SK-N-SH (cell line): ENCODE results near the gene ADAMTSL1. TPM values are rescaled to one million over a fixed set of nuclear protein-coding genes. Genes with fewer than 3 reads are reported as not detected.

Experiments used
- CTCF ChIA-PET: fragments of 300-600, 350-600 bp; formaldehyde crosslinking; extraction: SDS; loops from one replicate; lab custom pipeline; 2021; lab: Yijun Ruan, JAX
- POLR2A ChIA-PET: fragments of 350-600 bp; sonication (Branson Sonifier 250); formaldehyde crosslinking; extraction: SDS; loops from one replicate; lab custom pipeline; 2020; ENCODE audit warnings: antibody characterized with exemption, inconsistent platforms; lab: Yijun Ruan, JAX
- DNase-seq: peaks from one replicate; pipeline ENCODE4 v3.0.0; 2012
- H2AFZ ChIP-seq: fragments of 200-600 bp; sonication (generic); 2 replicates; pipeline ENCODE4 v1.8.1; 2016; ENCODE audit warnings: antibody characterized with exemption, mild to moderate bottlenecking, low read depth
- H3F3A ChIP-seq: fragments of 200-600 bp; sonication (generic); replicated peaks from 2 replicates; pipeline ENCODE3; 2016; ENCODE audit warnings: antibody characterized with exemption, mild to moderate bottlenecking; ENCODE audit not compliant: insufficient read depth
- H3K27ac ChIP-seq, 2 experiments: fragments of 200-500 bp in 1 of 2; fragments of 200-600 bp in 1 of 2; sonication (Bioruptor generic) in 1 of 2; sonication (generic), shearing (Covaris generic) in 1 of 2; 2 replicates each; pipeline versions ENCODE4 v1.5.1 to v1.6.1; 2014 to 2016; ENCODE audit warnings: low read depth in 2 of 2, inconsistent platforms in 1 of 2, low read length in 1 of 2, mild to moderate bottlenecking in 1 of 2, mixed read lengths in 1 of 2
- H3K27me3 ChIP-seq: fragments of 200-600 bp; sonication (generic), shearing (Covaris generic); 2 replicates; pipeline ENCODE4 v1.6.1; 2016; ENCODE audit warnings: mixed run types; ENCODE audit not compliant: insufficient read depth
- H3K36me3 ChIP-seq, 2 experiments: fragments of 200-500 bp in 1 of 2; fragments of 200-600 bp in 1 of 2; sonication (Bioruptor generic) in 1 of 2; sonication (generic) in 1 of 2; replicated peaks in 1 of 2; 2 replicates each; pipeline versions ENCODE3 to v1.5.1; 2014 to 2016; ENCODE audit warnings: low read length in 1 of 2, mild to moderate bottlenecking in 1 of 2; ENCODE audit not compliant: insufficient read depth in 2 of 2, control insufficient read depth in 1 of 2
- H3K4me1 ChIP-seq, 2 experiments: fragments of 200-500 bp in 1 of 2; fragments of 200-600 bp in 1 of 2; sonication (Bioruptor generic) in 1 of 2; sonication (generic), shearing (Covaris generic) in 1 of 2; 2 replicates each; pipeline versions ENCODE4 v1.5.1 to v1.6.1; 2014 to 2016; ENCODE audit warnings: low read depth in 1 of 2, low read length in 1 of 2, mixed run types in 1 of 2; ENCODE audit not compliant: insufficient read depth in 2 of 2, control insufficient read depth in 1 of 2
- H3K4me2 ChIP-seq: fragments of 200-600 bp; sonication (generic), shearing (Covaris generic); 2 replicates; pipeline ENCODE4 v1.6.1; 2017; ENCODE audit warnings: mixed run types
- H3K4me3 ChIP-seq, 2 experiments: fragments of 200-500 bp in 1 of 2; fragments of 200-600 bp in 1 of 2; sonication (Bioruptor generic) in 1 of 2; sonication (generic), shearing (Covaris generic) in 1 of 2; 2 replicates each; pipeline versions ENCODE4 v1.5.1 to v1.8.1; 2014 to 2016; ENCODE audit warnings: low read depth in 2 of 2, inconsistent platforms in 1 of 2, low read length in 1 of 2, mild to moderate bottlenecking in 1 of 2, mixed read lengths in 1 of 2, moderate library complexity in 1 of 2
- H3K79me2 ChIP-seq: fragments of 200-600 bp; sonication (generic); 2 replicates; pipeline ENCODE4 v1.8.1; 2017; ENCODE audit warnings: mild to moderate bottlenecking; ENCODE audit not compliant: insufficient read depth
- H3K9ac ChIP-seq: fragments of 200-600 bp; sonication (generic); 2 replicates; pipeline ENCODE4 v1.6.1; 2017; ENCODE audit warnings: mixed run types
- H3K9me2 ChIP-seq: fragments of 200-600 bp; sonication (generic); 2 replicates; pipeline ENCODE4 v1.6.1; 2017; ENCODE audit warnings: mixed run types
- H3K9me3 ChIP-seq: fragments of 200-600 bp; sonication (generic); 2 replicates; pipeline ENCODE4 v1.6.1; 2017; ENCODE audit warnings: mixed run types, mild to moderate bottlenecking, moderate library complexity
- H4K20me1 ChIP-seq: fragments of 200-600 bp; sonication (generic); 2 replicates; pipeline ENCODE4 v1.6.1; 2017; ENCODE audit warnings: mild to moderate bottlenecking, mixed run types; ENCODE audit not compliant: insufficient read depth
- CTCF ChIP-seq: fragments of 200-600 bp; sonication (generic); IDR thresholded peaks from 2 replicates; pipeline ENCODE4 v1.6.1; 2017; ENCODE audit warnings: antibody characterized with exemption, mild to moderate bottlenecking, moderate library complexity
- ELF1 ChIP-seq: IDR thresholded peaks from 2 replicates; pipeline ENCODE4 v1.4.0; 2012
- FOXJ3 ChIP-seq: sonication (generic); formaldehyde crosslinking; IDR thresholded peaks from 2 replicates; pipeline ENCODE4 v1.5.1; 2020; ENCODE audit warnings: mild to moderate bottlenecking, missing genetic modification reagents
- FOXM1 ChIP-seq: IDR thresholded peaks from 2 replicates; pipeline ENCODE4 v1.4.0; 2012; ENCODE audit warnings: low read depth, mild to moderate bottlenecking
- GABPA ChIP-seq: IDR thresholded peaks from 2 replicates; pipeline ENCODE4 v1.4.0; 2012; ENCODE audit warnings: low read depth, mild to moderate bottlenecking
- GATA2 ChIP-seq: sonication (generic); formaldehyde crosslinking; IDR thresholded peaks from 2 replicates; pipeline ENCODE4 v1.5.0; 2020; ENCODE audit warnings: mild to moderate bottlenecking, missing genetic modification reagents
- IRF3 ChIP-seq: fragments of 150-350 bp; IDR thresholded peaks from 2 replicates; pipeline ENCODE4 v1.6.1; 2016; ENCODE audit warnings: mild to moderate bottlenecking, low read depth, low read length
- NRF1 ChIP-seq: IDR thresholded peaks from 2 replicates; pipeline ENCODE4 v1.6.1; 2012; ENCODE audit warnings: low read depth, mild to moderate bottlenecking, low read length
- PBX3 ChIP-seq: IDR thresholded peaks from 2 replicates; pipeline ENCODE4; 2012
- RAD21 ChIP-seq: IDR thresholded peaks from 2 replicates; pipeline ENCODE4 v1.6.1; 2012; ENCODE audit warnings: mild to moderate bottlenecking, low read length
- RFX5 ChIP-seq: IDR thresholded peaks from 2 replicates; pipeline ENCODE4 v1.6.1; 2012; ENCODE audit warnings: mild to moderate bottlenecking, improper control_type of control experiment, low read length
- RXRA ChIP-seq: IDR thresholded peaks from 2 replicates; pipeline ENCODE4 v1.4.0; 2012; ENCODE audit warnings: low read depth, mild to moderate bottlenecking, borderline replicate concordance
- SIN3A ChIP-seq: IDR thresholded peaks from 2 replicates; pipeline ENCODE4 v1.6.1; 2012; ENCODE audit warnings: low read depth, mild to moderate bottlenecking, low read length, moderate library complexity, borderline replicate concordance
- TCF12 ChIP-seq: IDR thresholded peaks from 2 replicates; pipeline ENCODE4 v1.4.0; 2012
- TEAD4 ChIP-seq: IDR thresholded peaks from 2 replicates; pipeline ENCODE4 v1.4.0; 2012; ENCODE audit warnings: mild to moderate bottlenecking, borderline replicate concordance; ENCODE audit not compliant: insufficient read depth
- USF2 ChIP-seq: fragments of 150-350 bp; IDR thresholded peaks from 2 replicates; pipeline ENCODE4 v1.6.1; 2017; ENCODE audit warnings: antibody characterized with exemption, low read length, low read depth, borderline replicate concordance
- YY1 ChIP-seq: IDR thresholded peaks from 2 replicates; pipeline ENCODE4 v1.4.0; 2012; ENCODE audit warnings: low read depth, mild to moderate bottlenecking
- ZBTB33 ChIP-seq: IDR thresholded peaks from 2 replicates; pipeline ENCODE4 v1.4.0; 2012; ENCODE audit warnings: low read depth, borderline replicate concordance
- WGBS: methylation state at CpG from one replicate; pipeline ENCODE4 v1.1.6; 2017; ENCODE audit warnings: low lambda C conversion rate; 5-methylcytosine and 5-hydroxymethylcytosine counted together
- polyA plus RNA-seq, 3 experiments: library from polyadenylated mRNA; depleted of rRNA; stranded (reverse); fragments of >200 nt; gene quantifications; 2 replicates each; pipeline ENCODE4 v1.2.3, GENCODE V29; 2012

ADAMTSL1 gene
- polyA plus RNA-seq, 1 of the 3 experiments (the other 2 are of a cell fraction): 114 TPM

- no peaks in the 10 kb centered on the region for H3K9me3 ChIP-seq
- ChIA-PET POLR2A (no interaction called here), CTCF (interaction anchor here (0.6 to 0.9 kb wide), 2 partner anchors 17 to 208 kb away, joined by 3 read pairs; no protein-coding TSS in a partner anchor)
- no peak overlapping the region for H3K9ac ChIP-seq
- no peak overlapping the region for H3K4me2 ChIP-seq
- H3K79me2 ChIP-seq: no peaks in the 10 kb centered on the region
- peaks cover 14% of the 10 kb centered on the region for H3F3A ChIP-seq
- H3K4me3 ChIP-seq: no peak overlapping the region
- WGBS: 88% methylated on average over 1 of the region's 1 CpG
- peaks cover 0 to 80% of the 10 kb centered on the region in 2 experiments for H3K36me3 ChIP-seq
- H2AFZ ChIP-seq: no peak overlapping the region
- H3K9me2 ChIP-seq: no peaks in the 10 kb centered on the region
- no peaks in the 10 kb centered on the region for H3K27me3 ChIP-seq
- TF ChIP-seq GABPA (no peak), GATA2 (CRISPR knock-in tag) (no peak), NRF1 (no peak), YY1 (no peak), FOXJ3 (CRISPR knock-in tag) (no peak), FOXM1 (no peak), TCF12 (no peak), IRF3 (no peak), CTCF (no peak), TEAD4 (no peak), RAD21 (no peak), USF2 (no peak), PBX3 (no peak), ELF1 (no peak), RFX5 (no peak), SIN3A (no peak), ZBTB33 (no peak), RXRA (no peak)
- no peaks in the 10 kb centered on the region for H4K20me1 ChIP-seq
- no peak for DNase-seq
- H3K27ac ChIP-seq: no peak overlapping the region
- H3K4me1 ChIP-seq: 0 out of 4 replicates have a peak, but pooled peaks cover 0 to 2% of the 10 kb centered on the region in 2 experiments
These were observed 209.9 kb downstream of the ADAMTSL1 start for GRCh38 chr9:18683851-18684250.
